Stimulated activated naive CD4-positive, alpha-beta T cell (primary cell): Measurements from ENCODE around the gene ACYP2.
A peak's percentile ranks its signal among the peaks of the same experiment; 100 is the strongest.

Experiments used
- DNase-seq, 6 experiments: peaks; one replicate each; lab custom pipeline; 2025; lab: John Stamatoyannopoulos, UW

Gene ACYP2

DNA sequence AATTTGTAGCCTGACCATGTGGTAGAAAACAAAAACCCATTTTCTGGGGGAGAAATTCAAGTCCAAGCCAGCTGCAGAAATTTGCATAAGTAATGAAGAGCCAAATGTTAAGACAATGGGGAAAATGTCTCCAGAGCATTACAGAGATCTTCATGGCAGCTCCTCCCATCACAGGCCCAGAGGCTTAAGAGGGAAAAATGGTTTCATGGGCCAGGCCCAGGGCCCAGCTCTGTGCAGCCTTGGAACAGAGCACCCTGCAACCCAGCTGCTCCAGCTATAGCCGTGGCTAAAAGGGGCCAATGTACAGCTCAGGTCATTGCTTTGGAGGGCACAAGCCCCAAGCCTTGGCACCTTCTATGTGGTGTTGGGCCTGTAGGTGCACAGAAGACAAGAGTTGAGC is 209.7 kb downstream of the ACYP2 start:
- no peak for DNase-seq

DNA sequence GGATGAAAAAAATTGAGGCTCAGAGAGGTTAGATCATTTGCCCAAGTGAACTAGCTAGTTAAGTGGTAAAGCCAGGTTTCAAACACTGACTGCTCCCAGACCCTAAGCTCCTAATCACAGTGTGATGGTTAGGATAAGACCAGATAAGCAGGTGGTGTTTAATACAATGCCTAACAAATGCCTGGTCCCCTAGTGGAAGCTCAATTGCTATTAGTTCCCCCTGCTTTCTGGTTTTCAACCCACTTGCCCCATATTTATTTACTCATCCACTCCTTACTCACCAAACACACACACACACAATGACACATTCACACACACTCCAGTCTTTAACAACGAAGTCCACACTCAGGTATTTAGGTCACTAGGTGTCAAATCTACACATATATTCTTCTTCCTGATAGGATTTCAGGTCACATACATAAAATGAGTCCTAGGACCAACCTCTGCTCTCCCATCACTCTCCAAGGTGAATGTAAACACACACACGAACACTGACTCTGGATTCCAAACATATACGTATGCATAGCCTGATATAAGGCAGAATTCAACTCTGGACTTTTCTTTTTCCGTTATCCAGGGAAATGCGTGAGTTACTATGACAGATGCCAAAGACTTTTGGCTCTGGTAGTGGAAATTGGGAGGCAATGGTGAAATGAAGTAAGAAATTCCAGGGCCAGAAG is 214.2 kb downstream of the ACYP2 start:
- no peak for DNase-seq

DNA sequence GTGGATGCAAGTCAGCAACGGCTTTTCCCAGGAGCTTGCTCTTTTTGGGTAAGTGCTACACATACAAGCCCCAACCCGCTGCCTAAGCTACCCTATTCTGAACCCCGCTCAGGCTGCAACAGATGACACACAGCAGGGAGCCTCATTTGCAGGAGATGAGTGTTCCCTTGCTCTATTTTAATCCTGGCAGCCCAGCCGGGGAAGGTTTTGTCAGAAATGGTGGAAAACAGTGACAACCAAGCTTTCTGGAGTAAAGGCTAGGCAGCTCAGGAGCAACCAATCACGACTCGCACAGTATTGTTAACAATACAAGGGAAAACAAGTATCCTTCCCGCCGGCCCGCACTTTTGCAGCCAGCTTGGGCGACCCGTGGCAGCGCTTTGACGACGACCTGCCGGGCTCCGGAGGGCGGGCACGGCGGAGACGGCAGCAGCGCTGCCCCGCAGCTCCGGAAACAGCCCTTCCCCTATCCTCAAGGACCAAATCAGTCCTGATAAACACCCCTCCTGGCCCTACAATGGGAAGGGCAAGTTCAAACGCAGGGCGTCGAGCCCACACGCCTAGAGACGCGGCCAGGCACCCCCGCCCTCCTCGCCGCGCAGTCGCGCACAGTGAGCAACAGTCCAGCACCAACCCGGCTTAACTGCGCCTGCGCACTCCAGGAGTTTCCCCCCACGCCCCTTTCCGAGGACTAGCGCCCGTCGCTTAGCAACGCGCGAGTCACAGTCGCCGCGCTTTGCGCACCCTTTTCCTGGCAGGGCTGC is 214.9 kb downstream of the ACYP2 start:
- DNase-seq = peak; percentile 66 to 83 (median 82)

DNA sequence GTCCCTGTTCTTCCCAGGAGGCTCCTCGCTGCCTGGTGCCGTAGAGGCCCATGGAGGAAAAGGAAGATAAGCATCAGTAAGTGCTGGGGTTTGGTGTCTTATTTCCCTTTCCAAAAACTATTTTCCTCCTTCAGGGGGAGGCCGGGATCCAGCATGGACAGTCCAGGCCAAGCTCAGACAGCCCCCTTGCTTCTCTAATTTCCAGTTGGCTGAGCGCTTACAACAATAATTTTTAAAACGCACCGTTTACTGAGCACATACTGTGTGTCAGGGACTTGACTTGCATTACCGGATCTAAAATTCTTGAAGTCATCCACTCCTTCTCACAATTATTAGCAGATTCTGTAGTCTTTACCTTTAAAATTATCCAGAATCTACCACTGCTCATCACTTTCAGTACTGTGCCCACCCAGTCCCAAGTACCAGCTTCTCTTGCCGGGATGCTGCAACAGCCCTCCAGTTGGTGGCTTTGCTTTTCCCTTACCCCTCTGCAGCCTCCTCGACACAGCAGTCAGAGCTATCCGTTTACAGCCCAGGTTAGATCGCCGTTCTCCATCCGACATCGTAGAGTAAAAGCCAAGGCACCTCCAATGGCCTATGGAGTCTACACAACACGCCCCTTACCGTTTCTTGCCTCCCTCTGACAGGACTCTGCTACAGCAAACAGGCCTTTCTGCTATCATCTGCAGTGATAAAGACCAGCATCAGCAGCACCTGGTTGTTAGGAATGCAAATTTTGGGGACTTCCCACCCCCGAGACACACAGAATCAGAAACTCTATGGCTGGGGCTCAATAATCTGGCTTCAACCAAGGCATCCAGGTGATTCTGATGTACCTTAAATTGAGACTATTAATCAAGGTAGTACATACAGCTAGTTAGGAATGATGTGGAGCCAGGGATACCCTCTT is 215.8 kb downstream of the ACYP2 start:
- no peak for DNase-seq

DNA sequence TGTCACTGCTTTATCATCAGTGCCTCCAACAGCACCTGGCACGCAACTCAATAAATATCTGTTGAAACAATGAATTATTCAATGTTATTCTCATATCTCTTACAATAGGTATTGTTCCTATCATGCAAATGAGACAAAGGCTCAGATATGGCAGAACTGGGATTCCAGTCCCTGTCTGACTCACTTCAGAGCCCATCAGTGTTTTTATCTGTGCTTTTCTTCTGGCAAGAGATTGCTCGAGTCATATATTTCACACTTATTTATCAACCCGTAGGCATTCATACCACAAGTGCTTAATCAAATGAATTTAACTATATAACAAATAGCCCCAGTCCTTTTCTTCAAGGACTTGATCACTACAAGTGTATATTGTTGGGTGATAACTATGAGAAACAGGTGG is 217.0 kb downstream of the ACYP2 start:
- DNase-seq = no peak

DNA sequence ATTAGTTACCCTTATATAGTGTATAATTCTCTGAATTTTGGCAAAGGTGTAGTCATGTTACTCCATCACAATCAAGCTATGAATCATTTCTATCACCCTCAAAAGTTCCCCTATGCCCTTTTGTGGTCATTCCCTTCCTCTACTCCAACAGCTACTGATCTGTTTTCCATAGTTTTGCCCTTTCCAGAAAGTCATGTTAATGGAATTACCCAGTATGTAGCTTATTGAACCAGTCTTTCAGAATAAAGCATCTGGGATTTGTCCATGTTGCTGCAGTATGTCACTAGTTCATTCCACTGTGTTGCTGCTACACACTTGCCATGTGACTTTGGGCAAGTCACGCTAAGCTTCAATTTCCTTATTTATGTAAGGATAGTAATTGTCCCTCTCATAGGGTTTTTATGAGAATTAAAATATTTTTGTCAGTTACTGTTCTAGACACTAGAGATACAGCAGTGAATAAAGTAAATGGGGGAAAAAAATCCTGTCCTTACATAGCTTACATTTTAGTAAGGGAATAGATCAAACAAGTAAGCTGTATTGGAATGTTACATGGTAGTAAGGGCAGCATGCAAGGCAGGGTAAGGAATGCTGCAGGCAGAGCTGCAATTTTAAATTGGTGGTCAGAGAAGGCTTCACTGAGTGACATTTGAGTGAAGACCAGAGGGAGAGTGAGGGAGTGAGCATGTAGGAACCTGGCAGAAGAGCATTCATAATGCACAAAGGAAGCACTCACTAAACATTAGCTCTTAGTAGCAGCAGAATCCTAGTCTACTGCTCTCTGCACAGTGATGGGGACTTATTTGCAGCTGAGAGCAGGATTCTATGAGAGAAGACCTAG is 220.9 kb downstream of the ACYP2 start:
- no peak for DNase-seq

DNA sequence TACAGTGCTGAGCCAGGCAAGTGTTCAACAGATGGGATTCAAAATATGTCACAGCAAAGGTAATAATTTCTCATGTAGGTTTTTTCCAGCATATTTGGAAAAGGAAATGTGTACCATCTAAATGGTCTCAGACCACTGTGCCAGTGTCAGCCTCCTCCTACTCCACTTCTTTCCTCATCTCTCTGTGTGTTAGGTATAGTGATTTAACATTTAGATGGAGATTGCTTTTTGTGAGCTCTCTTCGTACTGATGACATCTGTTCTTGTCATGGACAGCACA is 221.5 kb downstream of the ACYP2 start:
- DNase-seq = no peak

DNA sequence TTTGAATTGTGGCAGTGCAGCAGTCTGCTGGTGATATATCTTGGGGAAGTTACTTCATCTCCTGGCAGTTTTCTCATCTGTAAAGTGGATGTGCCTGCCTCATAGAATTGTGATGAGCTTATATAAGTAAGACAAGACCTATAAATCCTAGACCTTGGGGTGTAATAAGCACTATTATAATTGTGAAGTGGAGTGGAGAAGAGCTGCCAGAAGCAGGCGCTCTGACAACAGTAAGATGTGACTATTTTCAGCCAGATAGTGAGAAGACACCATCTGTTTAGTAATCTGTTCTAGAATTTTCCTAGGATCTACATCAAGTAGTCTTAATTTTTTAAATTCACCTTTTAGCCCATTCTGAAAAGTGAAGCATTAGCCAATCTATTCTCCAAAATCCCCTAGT is 226.2 kb downstream of the ACYP2 start:
- no peak for DNase-seq

DNA sequence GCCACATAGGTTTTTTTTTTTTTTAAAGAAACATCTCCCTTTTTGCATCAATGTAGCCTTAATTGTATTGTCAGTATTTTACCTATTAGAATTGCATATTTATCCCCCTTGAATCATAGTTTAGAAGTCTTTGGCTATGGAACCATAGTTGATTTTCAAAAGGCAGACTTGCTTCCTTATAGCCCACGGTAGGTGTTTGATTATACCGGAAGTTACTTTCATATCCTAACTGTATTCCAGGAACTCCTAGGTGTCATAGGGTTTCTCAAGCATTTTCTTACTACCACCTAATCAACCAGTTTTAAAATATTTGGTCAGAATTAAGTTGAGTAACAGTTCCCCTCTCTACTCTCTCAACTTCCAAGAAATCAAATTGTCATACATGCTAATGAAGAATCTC is 227.2 kb downstream of the ACYP2 start:
- no peak for DNase-seq

DNA sequence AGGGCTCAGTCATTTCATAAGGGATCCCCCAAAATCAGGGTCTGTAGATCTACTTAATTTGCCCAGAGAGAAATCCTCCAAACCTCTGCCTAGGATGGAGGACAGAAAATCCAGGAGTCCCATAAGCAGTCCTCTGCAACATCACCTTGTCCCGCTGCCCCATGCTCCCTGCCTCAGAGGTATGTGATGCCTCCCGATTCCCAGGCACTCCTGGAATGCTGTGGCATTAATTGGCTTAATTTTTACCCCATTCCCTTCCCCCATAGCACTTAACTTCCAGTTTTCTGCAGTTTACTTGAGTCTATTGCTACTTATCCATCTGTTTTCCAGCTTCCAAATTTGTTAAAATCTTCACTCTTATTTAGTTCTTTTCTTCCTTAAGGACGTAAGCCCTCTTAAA is 232.2 kb downstream of the ACYP2 start:
- DNase-seq = no peak

DNA sequence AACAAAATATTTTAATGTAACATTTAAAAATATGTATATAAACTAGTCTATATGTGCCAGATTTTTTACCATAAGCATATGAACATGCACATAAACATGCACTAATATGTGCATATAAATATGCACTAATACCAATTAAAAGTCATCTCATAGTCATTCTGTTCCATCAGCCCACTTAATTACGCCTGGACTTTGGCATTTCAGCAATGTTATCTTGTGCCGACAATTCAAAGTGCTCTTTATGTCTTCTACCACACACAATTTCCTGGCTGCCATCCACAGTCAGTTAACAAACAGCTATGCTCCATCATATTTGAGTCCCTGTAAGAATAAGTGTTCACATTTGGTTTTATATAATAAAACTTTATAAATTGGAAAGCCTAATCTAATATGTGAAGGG is 233.2 kb downstream of the ACYP2 start:
- no peak for DNase-seq

DNA sequence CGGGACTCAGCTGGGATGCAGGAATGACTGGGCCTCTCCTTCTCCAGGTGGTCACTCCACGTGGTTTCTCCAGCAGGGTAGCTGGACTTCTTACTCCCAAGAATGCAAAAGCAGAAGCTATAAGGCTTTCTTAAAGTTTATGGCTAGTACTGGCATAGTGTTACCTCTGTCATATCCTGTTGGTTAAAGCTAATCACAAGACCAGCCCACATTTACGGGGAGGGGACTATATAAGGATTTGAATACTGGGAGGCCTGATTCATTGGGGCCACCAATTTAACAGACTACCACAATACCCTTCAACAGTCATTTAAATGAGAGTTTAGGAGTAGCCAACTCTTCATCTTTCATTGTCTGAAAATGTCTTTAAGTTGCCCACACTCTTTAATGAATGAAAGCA is 235.0 kb downstream of the ACYP2 start:
- no peak for DNase-seq

DNA sequence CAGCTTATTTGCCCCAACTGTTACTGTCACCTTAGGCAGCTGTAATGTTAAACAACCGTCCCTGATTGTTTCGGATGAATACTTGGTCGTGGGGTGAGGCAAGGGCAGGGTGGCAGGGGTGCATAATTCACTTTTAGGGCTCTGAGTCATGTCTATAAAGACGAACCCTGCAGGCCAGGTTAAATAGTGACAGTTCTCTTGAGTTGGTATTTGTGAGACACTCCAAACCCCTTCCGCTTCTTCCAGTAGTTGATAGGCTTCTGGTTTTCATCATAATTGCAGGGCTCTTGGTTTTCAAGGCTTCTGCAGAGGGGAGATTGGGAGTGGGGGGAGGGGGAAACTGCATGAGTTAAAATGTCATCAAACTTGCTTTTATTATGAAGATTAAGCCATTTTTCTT is 237.8 kb downstream of the ACYP2 start:
- DNase-seq = no peak
